Erythroblast (primary cell): ENCODE results near the gene USE1.

Experiments
- GATA1 ChIP-seq: IDR thresholded peaks from 2 replicates; pipeline ENCODE4 v1.6.1; 2011; ENCODE audit warnings: low read depth, mild to moderate bottlenecking, control low read depth, low read length, moderate library complexity
- POLR2A ChIP-seq: IDR thresholded peaks from 2 replicates; pipeline ENCODE4 v1.6.1; 2011; ENCODE audit warnings: mild to moderate bottlenecking, low read length

GRCh38 chr19:17215127-17215971 lies at the start of gene USE1:
- TF ChIP-seq POLR2A: peak; percentile 91
- TF ChIP-seq GATA1: no peak
